Choroid plexus epithelial cell (primary cell): ENCODE results near the gene WWOX.

ENCODE experiments used
- DNase-seq: peaks from one replicate; pipeline ENCODE4 v3.0.0-alpha.2; 2010; ENCODE audit warnings: low read depth
- H3K4me3 ChIP-seq: 2 replicates; pipeline ENCODE4 v1.5.1; 2011; ENCODE audit warnings: low read depth, mild to moderate bottlenecking, control low read depth, low read length, moderate library complexity
- CTCF ChIP-seq: conservative IDR thresholded peaks from 2 replicates; pipeline ENCODE4 v1.5.1; 2011; ENCODE audit warnings: low read depth, mild to moderate bottlenecking, control low read depth, inconsistent platforms, low read length, moderate library complexity

Gene WWOX

GRCh38 chr16:78494674-78495073 lies 395.2 kb downstream of the WWOX start:
- TF ChIP-seq CTCF = no peak
- no peak overlapping the region for H3K4me3 ChIP-seq
- DNase-seq = no peak

- H3K4me3 ChIP-seq = no peak overlapping the region
- no peak for DNase-seq
- TF ChIP-seq CTCF = no peak
Measured at GRCh38 chr16:78496189-78496588, 396.7 kb downstream of the WWOX start.

- H3K4me3 ChIP-seq = no peak overlapping the region
- TF ChIP-seq CTCF = no peak
- DNase-seq = no peak
Measured at GRCh38 chr16:78499399-78499798, 399.9 kb downstream of the WWOX start.

- no peak overlapping the region for H3K4me3 ChIP-seq
- no peak for TF ChIP-seq CTCF
- no peak for DNase-seq
Measured at GRCh38 chr16:78500659-78501270, 401.3 kb downstream of the WWOX start.

GRCh38 chr16:78501744-78502143 lies 402.3 kb downstream of the WWOX start:
- DNase-seq = no peak
- no peak overlapping the region for H3K4me3 ChIP-seq
- TF ChIP-seq CTCF = no peak

GRCh38 chr16:78502812-78503350 lies 403.4 kb downstream of the WWOX start:
- H3K4me3 ChIP-seq = no peak overlapping the region
- no peak for DNase-seq
- TF ChIP-seq CTCF = no peak

- peak; percentile 55 for TF ChIP-seq CTCF
- DNase-seq = peak; percentile 63
- no peak overlapping the region for H3K4me3 ChIP-seq
Measured at GRCh38 chr16:78503602-78504001, 404.1 kb downstream of the WWOX start.
